ENCODE results near the gene FGF14.

DNA sequence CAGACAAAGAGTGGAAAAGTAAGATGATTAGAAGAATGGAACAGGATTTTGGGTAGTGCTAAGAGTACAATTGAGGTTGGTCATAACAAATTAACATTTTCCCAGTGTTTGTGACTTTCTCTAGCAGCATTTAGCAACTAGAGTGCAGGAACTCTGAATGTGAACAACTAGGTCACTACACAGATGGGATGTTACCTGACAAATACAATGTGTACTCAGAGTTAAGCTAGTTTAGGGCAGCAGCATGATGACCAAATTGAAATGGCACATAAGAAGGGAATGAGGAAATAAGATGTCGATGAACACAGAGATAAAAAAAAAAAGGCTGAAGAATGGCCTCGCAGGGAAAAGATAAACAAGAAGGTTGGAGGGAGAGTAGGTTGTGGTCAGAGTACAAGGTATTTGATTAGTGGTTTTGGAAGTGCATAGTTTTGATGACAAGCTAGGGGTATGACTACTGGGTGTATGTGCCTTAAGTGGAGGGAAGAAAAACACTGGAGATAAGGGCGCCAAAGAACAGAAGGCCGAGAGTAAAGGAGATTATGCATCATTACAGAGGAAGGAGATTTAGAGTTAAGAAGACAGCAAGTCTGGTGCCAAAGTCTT, 381.1 kb downstream of the FGF14 start:
- TF ChIP-seq, protein P1, sequence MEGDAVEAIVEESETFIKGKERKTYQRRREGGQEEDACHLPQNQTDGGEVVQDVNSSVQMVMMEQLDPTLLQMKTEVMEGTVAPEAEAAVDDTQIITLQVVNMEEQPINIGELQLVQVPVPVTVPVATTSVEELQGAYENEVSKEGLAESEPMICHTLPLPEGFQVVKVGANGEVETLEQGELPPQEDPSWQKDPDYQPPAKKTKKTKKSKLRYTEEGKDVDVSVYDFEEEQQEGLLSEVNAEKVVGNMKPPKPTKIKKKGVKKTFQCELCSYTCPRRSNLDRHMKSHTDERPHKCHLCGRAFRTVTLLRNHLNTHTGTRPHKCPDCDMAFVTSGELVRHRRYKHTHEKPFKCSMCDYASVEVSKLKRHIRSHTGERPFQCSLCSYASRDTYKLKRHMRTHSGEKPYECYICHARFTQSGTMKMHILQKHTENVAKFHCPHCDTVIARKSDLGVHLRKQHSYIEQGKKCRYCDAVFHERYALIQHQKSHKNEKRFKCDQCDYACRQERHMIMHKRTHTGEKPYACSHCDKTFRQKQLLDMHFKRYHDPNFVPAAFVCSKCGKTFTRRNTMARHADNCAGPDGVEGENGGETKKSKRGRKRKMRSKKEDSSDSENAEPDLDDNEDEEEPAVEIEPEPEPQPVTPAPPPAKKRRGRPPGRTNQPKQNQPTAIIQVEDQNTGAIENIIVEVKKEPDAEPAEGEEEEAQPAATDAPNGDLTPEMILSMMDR (IDR thresholded peaks at IDR 0.05), result no peak
- TF ChIP-seq POLR2A (IDR thresholded peaks at IDR 0.05) (no peak), EP300 (IDR thresholded peaks at IDR 0.05) (no peak)
